Activated CD4-positive, CD25-positive, alpha-beta regulatory T cell (primary cell): Measurements from ENCODE around the gene FAM170B.

Experiments
- DNase-seq, 4 experiments: peaks; one replicate each; lab custom pipeline; 2025; lab: John Stamatoyannopoulos, UW

The FAM170B gene

GRCh38 chr10:49103761-49104160, 30.1 kb downstream of the FAM170B start:
- no peak for DNase-seq

- DNase-seq, result no peak
Observed at GRCh38 chr10:49099046-49099445, 34.8 kb downstream of the FAM170B start.

GRCh38 chr10:49096890-49097445, 36.9 kb downstream of the FAM170B start:
- DNase-seq, result no peak

GRCh38 chr10:49094646-49095045, 39.2 kb downstream of the FAM170B start:
- no peak for DNase-seq

- DNase-seq, result no peak
Observed at GRCh38 chr10:49093922-49094321, 39.9 kb downstream of the FAM170B start.

GRCh38 chr10:49092477-49092876, 41.3 kb downstream of the FAM170B start:
- no peak for DNase-seq

GRCh38 chr10:49091450-49092210, 42.2 kb downstream of the FAM170B start:
- DNase-seq, result no peak

GRCh38 chr10:49090696-49091380, 43.0 kb downstream of the FAM170B start:
- no peak for DNase-seq

- no peak for DNase-seq
Observed at GRCh38 chr10:49090189-49090575, 43.6 kb downstream of the FAM170B start.

- no peak for DNase-seq
Observed at GRCh38 chr10:49089557-49090188, 44.1 kb downstream of the FAM170B start.

- no peak for DNase-seq
Observed at GRCh38 chr10:49089152-49089551, 44.7 kb downstream of the FAM170B start.

- DNase-seq, result no peak
Observed at GRCh38 chr10:49086889-49087288, 46.9 kb downstream of the FAM170B start.

GRCh38 chr10:49083261-49083660, 50.6 kb downstream of the FAM170B start:
- no peak for DNase-seq

GRCh38 chr10:49082766-49083165, 51.1 kb downstream of the FAM170B start:
- no peak for DNase-seq

GRCh38 chr10:49081547-49082275, 52.1 kb downstream of the FAM170B start:
- DNase-seq, result no peak
